NCI-H1417 treated with DMSO at 0.1 percent for 48 hours (cell line): ENCODE data around the gene LCTL.
"Not testable (repeated sequence)": the region's sequence is repeated elsewhere in the genome, so short reads cannot be mapped to it uniquely, and the experiment has no call there.

ENCODE experiments used
- DNase-seq: peaks from one replicate; lab custom pipeline; 2025; lab: John Stamatoyannopoulos, UW

LCTL gene

GRCh38 chr15:66503041-66503648 lies 62.7 kb downstream of the LCTL start:
- not testable (repeated sequence) for DNase-seq

GRCh38 chr15:66502491-66502890 lies 63.3 kb downstream of the LCTL start:
- no peak for DNase-seq

DNA sequence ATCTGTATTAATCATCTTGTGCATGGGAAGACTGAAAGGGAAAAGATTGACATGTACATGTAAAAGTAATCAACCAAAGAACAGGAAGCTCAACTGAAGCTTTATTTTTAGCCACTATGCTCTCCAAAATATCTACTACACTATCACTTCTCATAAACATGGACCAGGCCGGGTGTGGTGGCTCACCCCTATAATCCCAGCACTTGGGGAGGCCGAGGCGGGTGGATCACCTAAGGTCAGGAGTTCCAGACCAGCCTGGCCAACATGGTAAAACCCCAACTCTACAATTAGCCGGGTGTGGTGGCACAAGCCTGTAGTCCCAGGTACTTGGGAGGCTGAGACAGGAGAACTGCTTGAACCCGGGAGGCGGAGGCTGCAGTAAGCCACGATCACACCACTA lies 65.5 kb downstream of the LCTL start:
- DNase-seq: not testable (repeated sequence)

DNA sequence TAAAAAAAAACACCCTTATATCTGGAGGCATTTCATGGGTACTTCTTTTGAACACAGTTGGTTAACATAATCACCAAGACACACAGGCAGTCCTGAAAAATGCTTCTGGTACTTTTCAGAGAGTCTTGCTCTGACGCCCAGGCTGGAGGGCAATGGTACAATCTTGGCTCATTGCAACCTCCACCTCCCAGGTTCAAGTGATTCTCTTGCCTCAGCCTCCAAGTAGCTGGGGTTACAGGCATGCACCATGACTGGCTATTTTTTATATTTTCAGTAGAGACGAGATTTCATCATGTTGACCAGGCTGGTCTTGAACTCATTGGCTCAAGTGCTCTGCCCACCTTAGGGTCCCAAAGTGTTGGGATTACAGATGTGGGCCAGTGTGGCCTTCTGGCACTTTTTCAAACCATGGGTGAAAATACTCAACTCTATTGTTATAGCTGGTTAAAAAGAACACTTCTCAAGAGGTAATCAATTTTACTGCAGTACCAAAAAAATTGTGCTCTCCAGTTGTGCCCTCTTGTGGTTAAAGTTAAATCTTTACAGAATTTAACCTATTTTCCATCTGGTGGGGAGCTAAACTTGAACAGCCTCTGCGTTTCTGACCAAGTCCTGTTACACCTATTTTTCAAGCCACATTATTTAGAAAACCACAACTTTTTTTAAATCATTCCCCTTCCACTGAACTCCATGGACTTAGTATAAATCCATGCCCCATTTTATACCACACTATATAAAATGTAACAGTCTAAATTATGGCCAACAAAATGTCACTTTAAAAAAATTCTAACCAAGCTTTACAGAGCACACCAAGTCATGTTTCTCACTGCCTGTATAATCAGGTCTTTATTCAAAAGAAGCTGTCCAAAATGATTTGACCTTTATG lies 67.1 kb downstream of the LCTL start:
- DNase-seq: no peak
